ENCODE results near the gene HDAC7. TPM values are rescaled to one million over a fixed set of nuclear protein-coding genes. Genes with fewer than 3 reads are reported as not detected.

HDAC7 gene
- polyA plus RNA-seq, 5 donors, result 66.6 to 97.5 (median 85.7) TPM

DNA sequence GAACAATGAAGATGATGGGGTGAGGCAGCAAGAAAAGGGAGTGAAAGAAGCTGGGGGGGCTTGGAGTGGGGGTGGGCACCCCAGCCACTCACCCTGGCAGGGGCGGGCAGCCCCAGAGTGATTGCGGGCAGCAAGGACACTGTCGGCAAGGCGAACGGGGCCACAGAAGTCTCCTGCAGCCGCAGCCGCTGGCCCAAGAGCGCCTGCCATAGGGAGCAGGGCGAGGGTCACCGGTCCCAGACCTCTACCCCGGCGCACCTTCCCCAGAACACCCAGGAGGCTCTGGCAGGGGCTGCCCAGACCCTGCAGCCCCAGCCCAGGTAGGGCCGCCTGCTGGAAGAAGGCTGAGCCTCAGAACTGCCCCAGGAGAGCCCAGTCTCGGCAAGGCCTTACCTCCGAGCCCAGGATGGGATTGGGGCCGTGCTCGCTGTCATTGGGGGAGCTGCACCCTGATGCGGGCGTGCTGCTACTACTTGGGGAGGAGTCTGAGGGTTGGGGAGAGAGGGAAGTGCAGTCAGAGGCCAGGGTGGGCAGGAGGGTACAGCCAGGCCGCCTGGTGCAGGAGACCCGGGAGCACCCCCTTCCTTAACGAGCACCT lies 23.8 kb downstream of the HDAC7 start:
- no peak for DNase-seq

DNA sequence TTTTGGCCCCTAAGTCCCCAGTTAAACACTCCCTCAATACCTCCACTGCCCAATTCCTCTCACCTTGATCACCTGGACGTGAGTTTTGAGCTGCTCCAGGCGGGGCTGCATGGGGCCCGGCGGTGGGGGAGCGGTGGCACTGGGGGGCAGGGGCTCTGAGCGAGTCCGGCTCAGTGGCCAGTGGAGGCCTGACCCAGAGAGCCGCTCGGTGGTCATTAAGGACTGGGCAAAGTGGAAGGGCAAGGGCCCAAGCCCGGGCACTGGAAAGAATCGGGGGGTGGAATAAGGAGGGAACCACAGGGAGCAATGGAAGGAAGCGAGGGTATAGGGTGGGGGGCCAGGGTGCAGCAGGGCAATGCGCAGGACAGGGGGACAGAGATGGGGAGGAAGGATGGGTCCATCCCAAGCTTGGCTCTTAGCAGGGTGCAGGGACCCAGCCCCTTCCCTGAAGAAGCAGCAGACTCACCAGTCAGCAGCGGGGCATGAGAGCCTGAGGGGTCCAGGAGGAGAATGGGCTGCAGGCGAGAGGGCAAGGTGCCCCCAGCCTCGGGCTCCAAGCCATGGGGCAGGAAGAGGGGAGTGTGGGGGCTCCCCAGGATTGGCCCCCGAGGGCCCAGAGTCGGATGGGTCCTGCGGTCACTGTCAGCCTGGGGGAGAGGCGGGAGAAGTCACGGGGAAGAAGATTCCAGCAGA lies 24.4 kb downstream of the HDAC7 start:
- DNase-seq, result no peak

DNA sequence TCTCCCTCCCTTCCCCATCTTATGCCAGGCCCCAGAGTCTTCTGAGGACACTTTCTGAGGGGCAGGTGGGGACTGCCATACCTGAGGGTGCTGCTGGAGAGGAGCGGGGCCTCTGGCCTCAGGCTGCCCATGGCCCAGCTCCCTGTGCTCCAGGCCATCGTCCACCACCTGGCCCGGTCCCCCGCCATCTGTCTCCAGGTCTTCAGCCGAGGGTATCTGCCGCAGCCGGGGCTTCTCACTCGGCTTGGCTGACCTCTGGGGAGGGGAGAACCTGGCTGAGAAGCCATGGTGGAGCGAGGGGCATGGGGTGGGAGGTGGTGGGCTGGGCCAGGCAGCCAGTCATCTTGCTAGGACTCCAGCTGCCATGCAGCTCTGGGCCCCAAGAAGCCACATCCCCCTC lies 25.0 kb downstream of the HDAC7 start:
- no peak for DNase-seq

DNA sequence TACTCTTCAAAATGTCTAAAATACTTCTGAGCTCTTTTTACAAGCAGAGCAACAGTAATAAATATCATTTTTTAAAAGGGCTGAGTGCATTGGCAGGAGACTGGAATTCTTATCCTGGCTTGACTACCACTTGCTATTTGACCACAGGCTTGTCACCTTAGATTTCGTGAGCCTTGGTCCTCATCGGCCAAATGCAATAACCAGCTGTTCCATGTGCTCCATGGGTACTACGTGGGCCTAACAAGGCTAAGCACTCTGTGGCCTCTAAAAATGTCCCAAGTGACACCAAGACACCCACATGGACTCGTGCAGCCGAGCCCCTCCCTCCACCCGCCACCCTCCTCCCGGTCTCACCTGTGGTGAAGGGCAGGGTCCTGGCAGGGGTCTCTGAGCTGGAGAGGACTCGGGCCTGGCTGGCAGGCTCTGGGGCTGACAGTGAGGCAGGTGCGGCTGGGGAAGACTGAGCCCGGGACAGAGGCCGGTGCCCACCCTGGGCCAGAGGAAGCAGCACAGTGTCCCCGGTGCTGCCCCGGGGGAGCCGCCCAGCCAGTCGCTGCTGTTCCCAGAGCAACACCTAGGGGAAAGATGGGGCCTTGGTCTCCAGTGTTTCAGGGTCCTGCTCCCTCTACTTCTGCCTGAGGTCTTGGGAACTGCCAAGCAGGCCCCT lies 26.6 kb downstream of the HDAC7 start:
- no peak for DNase-seq

DNA sequence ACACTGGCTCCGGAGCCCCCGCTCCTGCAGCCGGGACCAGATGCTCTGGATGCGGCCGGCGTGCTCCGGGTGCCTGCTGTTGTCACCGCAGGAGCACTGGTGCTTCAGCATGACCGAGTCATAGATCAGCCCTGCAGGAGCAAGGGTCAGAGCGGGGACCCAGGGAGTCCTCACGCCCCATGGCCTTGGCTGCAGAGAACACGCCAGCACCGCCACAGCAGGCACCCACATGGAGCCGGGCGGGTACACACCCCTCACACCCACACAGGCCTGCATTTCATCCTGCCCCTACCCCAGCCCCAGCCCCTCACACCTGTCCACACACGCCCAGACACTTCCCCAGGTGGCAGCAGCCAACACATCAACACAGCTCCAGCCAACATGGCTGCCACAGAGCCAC lies 27.8 kb downstream of the HDAC7 start:
- DNase-seq, result no peak

DNA sequence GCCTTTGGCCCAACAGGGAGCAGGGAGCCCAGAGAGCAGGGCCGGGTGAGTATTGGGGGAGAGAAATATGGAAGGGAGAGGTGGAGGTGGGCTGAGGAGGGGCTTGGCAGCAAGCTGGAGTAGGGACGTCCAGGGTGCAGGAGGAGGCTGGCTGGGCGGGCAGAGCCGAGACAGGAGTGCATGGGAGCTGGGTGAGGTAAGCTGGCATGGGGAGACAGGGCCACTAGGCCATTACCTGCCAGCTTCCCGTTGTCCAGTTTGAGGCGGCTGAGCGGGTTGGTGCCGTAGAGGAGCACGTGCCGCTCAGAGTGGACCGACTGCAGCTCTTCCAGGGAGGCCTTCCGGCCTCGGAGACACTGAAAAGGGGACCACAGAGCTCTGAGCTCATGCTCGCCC lies 28.4 kb downstream of the HDAC7 start:
- DNase-seq, result no peak

DNA sequence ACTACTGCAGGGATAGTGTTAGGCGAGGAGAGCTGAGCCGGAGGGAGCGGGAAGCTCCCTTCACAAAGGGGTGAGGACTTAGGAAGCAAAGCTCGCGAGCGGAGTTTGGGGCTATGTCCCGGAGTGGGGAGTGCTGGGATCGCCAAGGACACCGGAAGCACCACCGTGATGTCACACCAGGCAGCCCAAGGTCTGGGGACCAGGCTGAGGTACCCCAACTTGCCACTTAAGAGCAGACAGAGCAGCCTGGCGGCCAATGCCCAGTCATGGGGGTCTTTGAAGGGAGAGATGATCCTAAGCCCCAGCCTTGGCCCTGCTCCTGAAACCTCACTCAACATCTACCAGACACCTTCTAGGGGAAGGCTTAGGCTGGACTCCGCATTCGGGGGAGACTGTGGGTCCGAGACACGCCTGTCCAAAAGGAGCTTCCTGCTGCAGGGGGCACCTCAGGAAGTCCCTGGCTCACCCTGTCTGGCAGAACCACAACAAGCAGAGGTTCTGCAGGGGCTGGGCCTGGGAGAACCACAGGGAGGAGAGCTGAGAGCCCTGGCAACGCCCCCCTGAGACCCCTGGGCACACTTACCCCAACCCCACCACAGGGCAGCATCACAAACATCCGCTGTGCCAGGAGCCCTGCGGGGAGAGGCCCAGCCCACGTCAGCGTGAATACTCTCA lies 28.9 kb downstream of the HDAC7 start:
- no peak for DNase-seq

DNA sequence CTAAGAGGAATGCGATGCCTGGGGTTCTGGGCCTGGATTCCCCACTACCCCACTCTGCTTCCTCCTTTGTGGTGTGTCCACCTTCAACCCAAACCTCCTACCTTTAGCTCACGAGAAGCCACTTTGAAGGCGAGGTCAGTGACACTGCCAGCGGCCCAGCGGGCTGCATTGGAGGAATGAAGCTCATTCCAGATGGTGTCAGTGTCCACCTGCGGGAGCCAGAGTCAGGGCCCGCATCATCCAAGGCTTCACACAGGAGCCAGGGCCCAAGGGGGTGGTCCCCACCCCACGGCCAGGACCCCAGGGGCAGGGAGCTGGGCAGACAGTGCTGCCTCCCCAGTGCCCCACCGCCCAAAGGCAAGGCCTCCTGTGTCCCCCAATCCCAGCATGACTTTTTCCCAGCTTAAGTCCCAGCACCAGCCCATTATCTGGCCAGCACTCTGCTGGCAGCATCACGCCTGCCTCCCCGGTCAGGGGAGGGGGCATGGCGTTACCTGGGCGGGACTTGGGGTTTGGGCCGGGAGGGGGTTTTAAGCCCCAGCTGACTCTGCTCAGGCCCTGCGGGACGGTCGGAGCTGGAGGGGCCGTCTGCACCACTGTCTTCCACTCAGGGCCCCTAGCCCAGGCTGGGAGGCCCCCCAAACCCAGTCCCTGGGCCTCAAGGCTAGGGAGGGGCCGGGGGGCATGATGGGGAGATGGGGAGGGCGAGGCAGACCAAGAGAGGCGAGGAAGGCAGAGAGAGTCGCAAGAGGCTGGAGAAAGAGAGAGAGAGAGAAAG lies 29.8 kb downstream of the HDAC7 start:
- DNase-seq, result no peak

DNA sequence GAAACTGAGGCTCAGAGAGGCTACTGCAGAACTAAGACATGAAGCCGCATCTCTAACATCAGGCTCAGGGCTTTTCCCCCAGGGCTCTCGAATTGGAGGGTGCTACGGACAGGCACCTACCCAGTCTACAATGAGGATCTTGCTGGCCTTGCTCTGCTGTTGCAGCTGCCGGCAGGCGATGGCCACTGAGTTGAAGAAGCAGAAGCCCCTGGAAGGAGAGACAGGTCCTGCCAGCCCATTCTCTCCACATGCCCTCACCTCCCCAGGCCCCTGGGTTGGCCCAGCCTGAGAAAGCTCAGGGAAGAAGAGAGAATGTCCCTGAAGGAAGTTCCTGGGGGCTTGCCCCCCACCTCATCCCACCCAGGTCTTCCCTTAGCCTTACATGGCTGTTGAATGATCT lies 30.6 kb downstream of the HDAC7 start:
- DNase-seq, result no peak

DNA sequence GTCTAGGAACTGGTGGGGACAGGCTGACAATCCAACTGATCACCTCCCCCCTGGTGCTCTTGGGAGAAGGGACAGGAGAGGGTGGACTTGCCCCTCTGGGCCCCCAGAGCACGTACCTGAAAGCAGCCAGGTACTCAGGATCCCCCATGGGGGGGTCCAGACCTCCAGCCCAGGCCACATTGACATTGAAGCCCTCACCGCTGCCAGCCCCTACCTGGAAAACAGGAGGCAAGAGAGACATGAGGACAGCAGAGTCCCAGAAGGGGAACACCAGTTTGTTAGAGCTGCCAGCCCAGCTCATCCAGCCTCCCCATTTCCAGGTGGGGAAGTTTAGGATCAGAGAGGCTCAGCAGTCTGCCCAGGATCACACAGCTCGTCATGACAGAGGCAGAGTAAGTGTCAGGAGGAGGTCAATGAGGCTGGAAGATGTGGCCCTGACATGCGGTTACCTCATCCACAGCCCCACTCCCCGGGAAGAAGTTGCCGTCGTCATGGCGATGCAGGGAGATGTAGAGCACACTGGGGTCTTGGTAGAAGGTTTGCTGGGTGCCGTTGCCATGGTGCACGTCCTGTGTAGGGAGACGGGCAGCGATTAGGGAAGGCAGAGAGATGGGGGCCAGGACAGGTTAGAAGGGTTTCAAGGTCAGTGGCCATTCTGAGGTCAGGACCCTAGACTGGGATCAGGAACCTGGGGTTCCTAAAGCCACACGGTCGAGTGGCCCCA lies 31.9 kb downstream of the HDAC7 start:
- DNase-seq, result no peak

DNA sequence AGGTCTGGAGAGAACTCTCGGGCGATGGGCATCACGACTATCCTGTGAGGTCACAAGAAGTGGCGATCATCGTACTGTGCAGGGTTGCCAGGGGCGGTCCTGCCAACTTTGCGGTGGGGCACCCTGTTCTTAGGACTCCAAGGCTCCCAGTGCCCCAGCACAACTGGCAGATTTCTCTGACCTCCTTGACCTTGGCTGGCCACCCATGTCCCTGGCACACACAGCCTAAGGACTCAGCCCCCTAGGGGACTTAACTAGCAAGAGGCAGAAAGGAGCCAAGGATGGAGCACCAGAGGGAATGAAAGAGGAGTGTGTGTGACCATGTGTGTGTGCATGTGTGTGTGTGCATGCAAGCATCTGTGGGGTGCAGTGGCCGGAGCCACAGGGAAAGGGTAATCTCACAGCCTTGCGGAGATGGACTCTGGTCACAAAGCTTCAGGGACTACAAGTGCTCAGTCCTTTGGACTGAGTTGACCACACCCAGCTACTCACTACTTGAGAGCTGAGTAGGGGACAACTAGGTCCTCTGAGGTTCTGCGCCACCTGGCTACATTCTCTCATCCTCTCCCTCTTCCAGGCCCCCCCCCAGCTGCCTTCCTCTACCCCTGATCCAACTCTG lies 32.9 kb downstream of the HDAC7 start:
- DNase-seq, result no peak

DNA sequence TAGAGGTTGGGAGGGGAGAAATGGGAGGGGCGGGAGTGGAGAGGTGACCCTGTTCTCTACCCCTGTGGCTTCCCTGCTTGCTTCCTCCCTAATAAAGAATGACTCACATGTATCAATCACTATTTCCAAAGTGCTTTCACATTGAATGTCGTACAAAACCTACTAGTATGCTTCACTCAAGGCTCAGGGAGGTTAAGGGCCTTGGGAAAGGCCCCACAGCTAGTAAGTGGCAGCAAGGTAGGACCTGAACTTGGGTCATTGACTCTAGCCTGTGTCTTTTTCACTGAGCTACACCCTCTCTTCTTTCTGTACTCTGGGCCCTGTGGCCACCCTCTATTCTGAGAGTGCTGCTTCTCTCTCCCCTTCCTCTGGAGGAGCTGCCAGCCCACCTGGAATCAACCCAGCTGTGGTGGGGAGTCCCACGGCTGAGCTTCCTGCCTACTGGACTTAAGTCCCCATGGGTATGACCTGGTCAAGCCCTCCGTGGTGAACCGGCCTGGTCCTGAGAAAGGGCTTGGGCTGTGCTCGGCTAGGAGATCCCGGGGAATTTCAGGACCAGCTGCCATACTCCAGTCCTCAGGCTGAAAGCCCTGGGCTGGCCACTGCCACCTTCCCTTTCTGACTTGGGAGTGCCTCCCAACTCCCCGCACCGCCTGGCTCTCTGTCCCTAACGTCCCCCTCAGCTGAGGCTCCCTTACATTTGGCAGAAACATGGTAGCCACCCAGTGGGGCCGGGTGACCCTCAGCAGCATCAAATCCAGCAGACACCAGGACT lies 33.6 kb downstream of the HDAC7 start:
- DNase-seq, result no peak

DNA sequence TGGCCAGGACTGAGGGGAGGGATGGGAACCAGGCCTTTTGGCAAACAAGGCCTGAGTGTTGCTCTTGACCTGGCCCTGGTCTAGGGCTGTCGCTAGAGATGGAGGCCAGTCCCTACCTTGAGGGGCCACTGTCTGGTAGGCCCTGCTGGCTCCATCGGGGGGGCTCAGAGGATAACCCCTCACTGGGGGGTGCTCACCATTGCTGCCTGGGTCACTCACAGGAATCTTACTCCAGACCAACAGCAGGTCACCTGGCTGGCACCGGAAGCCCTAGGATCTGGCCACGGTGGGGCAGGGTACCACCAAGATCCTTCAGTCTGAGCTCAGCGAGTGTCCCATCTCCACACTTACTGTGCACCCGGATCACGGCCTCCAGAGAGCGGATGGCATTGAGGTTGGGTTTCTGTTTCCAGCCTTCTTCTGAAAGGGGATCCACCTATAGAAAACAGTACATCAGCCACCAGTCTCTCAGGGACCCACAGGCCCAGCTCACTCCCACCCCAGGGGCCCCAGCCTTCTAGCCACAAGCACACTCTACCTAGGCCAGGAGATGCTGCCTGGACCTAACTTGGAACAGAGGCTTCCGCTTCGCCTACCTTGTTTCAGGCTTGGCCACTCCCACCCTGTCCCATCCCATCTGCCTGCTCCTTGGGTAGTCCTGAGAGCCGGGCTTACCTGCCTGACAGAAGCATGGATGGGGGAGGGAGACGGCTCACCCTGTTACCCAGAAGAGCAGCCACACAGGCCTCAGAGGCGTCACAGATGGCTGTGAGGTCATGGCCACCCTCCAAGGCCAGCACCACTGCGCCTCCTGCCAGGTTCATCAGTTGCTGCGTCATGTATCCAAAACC lies 34.4 kb downstream of the HDAC7 start:
- no peak for DNase-seq

DNA sequence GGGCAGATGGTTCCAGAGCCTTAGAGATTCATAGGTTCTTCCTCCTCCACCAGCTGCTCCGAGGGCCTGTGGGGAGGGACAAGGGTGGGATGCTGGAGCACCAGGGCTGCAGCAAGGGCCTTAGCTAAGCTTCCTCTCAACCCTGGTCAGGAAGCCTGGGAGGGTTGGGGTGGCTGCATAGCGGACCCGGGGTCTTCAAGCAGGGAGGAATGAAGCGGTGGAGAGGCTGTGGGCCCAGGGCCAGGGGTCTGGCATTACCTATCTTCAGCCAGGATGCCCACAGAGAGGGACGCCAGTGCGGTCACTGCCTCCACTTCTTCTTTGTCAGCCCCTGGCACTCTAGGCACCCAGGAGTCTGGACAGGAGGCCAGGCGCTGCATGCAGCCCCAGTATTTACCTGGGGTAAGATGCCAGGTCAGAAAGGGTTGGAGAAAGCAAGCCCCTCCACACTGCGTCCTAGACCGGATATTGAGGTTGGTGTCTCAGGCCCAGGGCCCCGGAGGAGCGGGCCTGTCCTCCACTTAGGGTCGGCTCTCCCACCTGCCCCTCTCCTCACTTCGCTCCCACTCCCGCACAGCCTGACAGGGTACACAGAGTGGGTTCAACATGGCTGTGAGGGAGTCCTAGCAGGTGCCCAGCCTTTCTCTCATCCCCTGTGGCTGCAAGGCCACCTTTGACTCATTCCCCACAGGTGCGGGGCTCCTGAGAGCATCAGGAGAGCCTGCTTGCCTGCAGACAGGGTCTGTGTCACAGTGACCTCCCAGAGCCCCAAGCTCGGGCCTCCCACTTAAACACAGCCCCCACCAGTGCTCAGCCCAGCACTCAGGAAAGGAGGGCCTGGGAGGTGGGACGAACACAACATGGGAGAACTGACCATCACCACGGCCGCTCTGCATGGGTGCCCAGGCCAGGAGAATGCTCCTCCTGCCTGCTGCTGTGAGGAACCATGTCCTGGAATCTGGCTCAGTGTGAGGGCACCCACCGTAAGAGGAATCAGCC lies 35.6 kb downstream of the HDAC7 start:
- DNase-seq, result no peak

DNA sequence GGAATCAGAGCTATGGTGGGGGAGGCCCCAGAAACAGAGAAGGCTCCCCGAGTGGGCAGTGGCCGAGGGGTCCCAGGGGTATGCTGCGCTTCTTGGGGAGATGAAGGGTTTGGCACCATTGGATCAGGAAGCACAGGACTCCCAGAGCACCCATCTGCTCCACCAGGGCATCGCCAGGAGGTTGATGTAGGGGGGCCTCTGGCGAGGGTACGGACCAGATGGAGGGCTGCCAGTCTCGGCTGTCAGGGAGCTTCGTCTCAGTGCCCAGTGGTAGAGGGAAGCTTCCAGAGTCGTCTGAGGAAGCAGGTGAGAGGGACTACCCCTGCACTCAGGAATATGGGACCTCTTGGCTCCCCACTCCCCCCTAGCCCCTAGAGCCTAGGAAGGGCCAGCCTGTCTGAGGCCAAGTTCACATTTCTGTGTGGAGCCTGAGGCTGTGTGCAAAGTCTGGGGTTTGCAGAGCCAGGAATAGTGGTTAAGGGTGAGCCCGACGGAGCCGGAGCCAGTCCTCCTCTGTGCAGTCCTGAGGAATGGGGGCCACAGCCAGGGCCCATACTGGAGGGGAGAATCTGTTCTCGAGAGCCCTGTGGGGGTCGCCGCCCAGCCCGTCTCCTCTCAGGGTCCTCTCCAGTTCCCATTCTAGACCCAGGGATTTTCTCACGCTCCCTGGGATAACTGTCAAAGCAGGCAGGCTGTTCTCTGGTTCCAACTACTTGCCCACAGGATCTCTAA lies 36.5 kb downstream of the HDAC7 start:
- no peak for DNase-seq

DNA sequence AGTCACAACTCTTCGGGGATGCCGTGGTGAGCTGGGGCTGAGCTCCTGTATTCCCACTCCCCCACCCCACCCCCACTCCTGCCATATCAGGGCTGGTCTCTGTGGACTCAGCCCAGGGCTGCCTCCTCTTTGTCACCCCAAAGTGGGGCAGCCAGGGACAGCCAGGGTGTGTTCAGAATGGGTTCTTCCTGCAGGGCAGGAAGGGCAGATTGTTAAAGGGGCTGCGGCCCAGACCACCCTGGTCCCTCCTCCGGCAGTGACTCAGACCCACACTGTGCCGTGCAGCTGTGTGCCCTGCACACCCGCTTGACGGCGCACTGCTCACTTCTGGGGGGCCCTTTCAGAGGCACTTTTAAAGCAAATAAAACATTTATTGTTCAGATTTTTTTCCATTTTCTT lies 37.3 kb downstream of the HDAC7 start:
- no peak for DNase-seq

Data from right lung (tissue), 5 donors.